ENCODE data around the gene RPGRIP1. TPM values are rescaled to one million over a fixed set of nuclear protein-coding genes. Genes with fewer than 3 reads are reported as not detected.

RPGRIP1 gene
- total RNA-seq (ENCODE audit: low replicate concordance): under 0.01 TPM in 1 of 2 replicates, not detected in the other

GRCh38 chr14:21279783-21280182 is at the start of gene RPGRIP1:
RPGRIP1 (plus strand) TSS chr14:21280083; CDS start chr14:21287977, 7,894 bp downstream.

GRCh38 chr14:21269252-21270046 is 10.4 kb upstream of the RPGRIP1 start, which contains the start of gene HNRNPC:
HNRNPC (minus strand) TSS chr14:21269442; CDS start chr14:21234193, 35,249 bp downstream.

Other genes starting within 250 kb of the RPGRIP1 start
- not detected in 2 replicates for gene TPPP2, start 249.9 kb upstream of the RPGRIP1 start, total RNA-seq (ENCODE audit: low replicate concordance)
- gene RNASE13, start 245.3 kb upstream of the RPGRIP1 start, total RNA-seq (ENCODE audit: low replicate concordance): not detected in 2 replicates
- not detected in 2 replicates for gene RNASE7, start 237.7 kb upstream of the RPGRIP1 start, total RNA-seq (ENCODE audit: low replicate concordance)
- gene RNASE8, start 222.3 kb upstream of the RPGRIP1 start, total RNA-seq (ENCODE audit: low replicate concordance): not detected in 2 replicates
- 26.4 and 32.6 TPM in 2 replicates for gene ARHGEF40, start 209.8 kb upstream of the RPGRIP1 start, total RNA-seq (ENCODE audit: low replicate concordance)
- gene ZNF219, start 181.4 kb upstream of the RPGRIP1 start, total RNA-seq (ENCODE audit: low replicate concordance): 1.8 and 2.3 TPM in 2 replicates
- gene TMEM253, start 179.0 kb upstream of the RPGRIP1 start, total RNA-seq (ENCODE audit: low replicate concordance): 0.08 TPM in 1 of 2 replicates, not detected in the other
- not detected in 2 replicates for gene OR5AU1, start 124.0 kb upstream of the RPGRIP1 start, total RNA-seq (ENCODE audit: low replicate concordance)
- gene HNRNPC, start 10.6 kb upstream of the RPGRIP1 start, total RNA-seq (ENCODE audit: low replicate concordance): 607 and 733 TPM in 2 replicates
- gene SUPT16H, start 103.9 kb downstream of the RPGRIP1 start, total RNA-seq (ENCODE audit: low replicate concordance): 59.1 and 84.8 TPM in 2 replicates
- gene CHD8, start 176.0 kb downstream of the RPGRIP1 start, total RNA-seq (ENCODE audit: low replicate concordance): 41.4 and 44.1 TPM in 2 replicates
- gene RAB2B, start 196.9 kb downstream of the RPGRIP1 start, total RNA-seq (ENCODE audit: low replicate concordance): 24.8 and 30.1 TPM in 2 replicates
- gene TOX4, start 197.1 kb downstream of the RPGRIP1 start, total RNA-seq (ENCODE audit: low replicate concordance): 21.1 and 23.2 TPM in 2 replicates
- gene METTL3, start 231.3 kb downstream of the RPGRIP1 start, total RNA-seq (ENCODE audit: low replicate concordance): 48.4 and 68.7 TPM in 2 replicates
- gene SALL2, start 246.3 kb downstream of the RPGRIP1 start, total RNA-seq (ENCODE audit: low replicate concordance): 2.0 and 2.9 TPM in 2 replicates